Testis (tissue), 3 donors: ENCODE data around the gene PARP9. TPM values are rescaled to one million over a fixed set of nuclear protein-coding genes. Genes with fewer than 3 reads are reported as not detected.

Source experiments
- DNase-seq: peaks from one replicate; pipeline ENCODE4 v3.0.0-alpha.2; 2019
- H3K27ac ChIP-seq, 2 donors: fragments of 200-600 bp; sonication (generic); one replicate each; pipeline ENCODE4 v1.5.1; 2019
- H3K27me3 ChIP-seq: fragments of 200-600 bp; sonication (generic); one replicate; pipeline ENCODE4 v1.5.1; 2019
- H3K36me3 ChIP-seq: fragments of 200-600 bp; sonication (generic); one replicate; pipeline ENCODE4 v1.5.1; 2017; ENCODE audit warnings: low read depth; ENCODE audit errors: missing control alignments
- H3K4me1 ChIP-seq: fragments of 200-600 bp; sonication (generic); one replicate; pipeline ENCODE4 v1.5.1; 2019
- H3K4me3 ChIP-seq, 2 donors: fragments of 200-600 bp; sonication (generic); one replicate each; pipeline ENCODE4 v1.5.1; 2017 to 2019
- H3K9me3 ChIP-seq: fragments of 200-600 bp; sonication (generic); one replicate; pipeline ENCODE4 v1.5.1; 2017
- POLR2A ChIP-seq: fragments of 450-650 bp; IDR thresholded peaks from one replicate; pipeline ENCODE4 v1.6.1; 2017; ENCODE audit warnings: antibody characterized with exemption, mild to moderate bottlenecking, moderate library complexity
- WGBS, 2 donors: methylation state at CpG; one replicate each; pipeline ENCODE4 v1.1.5; 2018; 5-methylcytosine and 5-hydroxymethylcytosine counted together
- intact Hi-C: fragments of 100-400 bp; cut with DNase I; formaldehyde crosslinking; loops from one replicate; pipeline ENCODE4 v1.15.1; 2023; ENCODE audit warnings: low total_unique reads
- polyA plus RNA-seq: library from polyadenylated mRNA; stranded (reverse); fragments of 350-450 nt; fragmentation: Illumina TruSeq; extraction: RNeasy Lipid Tissue Mini Kit (QIAGEN cat#74804); gene quantifications from one replicate; pipeline ENCODE4 v1.2.3, GENCODE V29; 2014; ENCODE audit warnings: low read depth, low replicate concordance; ENCODE audit not compliant: insufficient read depth
- total RNA-seq, 2 donors: library from RNA; depleted of rRNA; stranded (reverse); fragments of >200 nt; gene quantifications; one replicate each; pipeline ENCODE4 v1.2.3, GENCODE V29; 2016
- TF ChIP-seq, protein P1 (sequence below), 3 experiments: fragments of 450-650 bp in 2 of 3; fragments of 200-600 bp in 1 of 3; sonication (generic) in 1 of 3; IDR thresholded peaks; one replicate each; pipeline ENCODE4 v1.5.1; 2016 to 2019; ENCODE audit warnings: antibody characterized with exemption in 3 of 3, mild to moderate bottlenecking in 2 of 3, moderate library complexity in 1 of 3

The PARP9 gene
- total and polyA plus RNA-seq, 3 donors from 2014 or later = 12.8 to 14.7 (median 13.8) TPM

DNA sequence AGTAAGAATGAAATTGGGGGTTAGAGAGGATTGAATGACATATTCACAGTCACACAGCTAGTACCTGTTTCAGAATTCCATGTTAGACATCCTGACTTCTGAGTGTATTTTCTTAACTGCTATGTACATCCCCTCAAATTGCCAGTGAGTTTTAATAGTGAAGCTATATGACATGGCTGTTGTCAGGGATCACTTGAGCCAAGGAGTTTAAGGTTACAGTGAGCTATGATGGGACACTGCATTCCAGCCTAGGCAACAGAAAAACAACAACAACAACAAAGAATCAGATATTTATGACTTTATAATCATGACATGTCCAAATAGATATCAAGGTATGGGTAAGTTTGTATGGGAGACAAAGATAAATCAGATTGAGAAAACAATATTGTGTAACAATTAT lies 29.9 kb upstream of the PARP9 start:
- no peak overlapping the region for H3K27ac ChIP-seq
- H3K36me3 ChIP-seq = no peaks in the 10 kb centered on the region
- no peak for DNase-seq
- TF ChIP-seq, protein P1, sequence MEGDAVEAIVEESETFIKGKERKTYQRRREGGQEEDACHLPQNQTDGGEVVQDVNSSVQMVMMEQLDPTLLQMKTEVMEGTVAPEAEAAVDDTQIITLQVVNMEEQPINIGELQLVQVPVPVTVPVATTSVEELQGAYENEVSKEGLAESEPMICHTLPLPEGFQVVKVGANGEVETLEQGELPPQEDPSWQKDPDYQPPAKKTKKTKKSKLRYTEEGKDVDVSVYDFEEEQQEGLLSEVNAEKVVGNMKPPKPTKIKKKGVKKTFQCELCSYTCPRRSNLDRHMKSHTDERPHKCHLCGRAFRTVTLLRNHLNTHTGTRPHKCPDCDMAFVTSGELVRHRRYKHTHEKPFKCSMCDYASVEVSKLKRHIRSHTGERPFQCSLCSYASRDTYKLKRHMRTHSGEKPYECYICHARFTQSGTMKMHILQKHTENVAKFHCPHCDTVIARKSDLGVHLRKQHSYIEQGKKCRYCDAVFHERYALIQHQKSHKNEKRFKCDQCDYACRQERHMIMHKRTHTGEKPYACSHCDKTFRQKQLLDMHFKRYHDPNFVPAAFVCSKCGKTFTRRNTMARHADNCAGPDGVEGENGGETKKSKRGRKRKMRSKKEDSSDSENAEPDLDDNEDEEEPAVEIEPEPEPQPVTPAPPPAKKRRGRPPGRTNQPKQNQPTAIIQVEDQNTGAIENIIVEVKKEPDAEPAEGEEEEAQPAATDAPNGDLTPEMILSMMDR (IDR thresholded peaks at IDR 0.05) = no peak
- no peak for TF ChIP-seq POLR2A
- intact Hi-C loops = no loop called here
- H3K9me3 ChIP-seq = no peaks in the 10 kb centered on the region
- H3K27me3 ChIP-seq = no peaks in the 10 kb centered on the region
- no peak overlapping the region for H3K4me3 ChIP-seq
- no peaks in the 10 kb centered on the region for H3K4me1 ChIP-seq

DNA sequence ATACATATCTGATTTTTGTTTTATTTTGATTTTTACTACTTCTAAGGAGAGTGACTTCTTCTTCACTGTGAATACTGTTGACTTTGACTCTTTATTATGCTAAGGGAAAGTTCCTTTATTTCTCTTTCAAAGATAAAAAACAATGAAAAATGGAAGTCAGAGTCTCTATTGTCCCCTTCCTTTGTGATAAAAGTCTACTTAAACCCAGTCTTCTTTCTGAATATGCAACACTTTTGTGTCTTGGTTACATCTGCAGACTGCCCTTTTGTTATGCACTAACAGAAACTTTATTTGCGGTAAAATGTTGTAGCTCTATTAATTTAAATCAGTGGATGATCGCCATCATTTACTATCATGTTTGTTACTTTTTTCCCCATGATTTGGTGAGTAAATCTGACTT lies 26.5 kb upstream of the PARP9 start:
- TF ChIP-seq, protein P1 (IDR thresholded peaks at IDR 0.05) = no peak
- TF ChIP-seq POLR2A = no peak
- H3K36me3 ChIP-seq = no peaks in the 10 kb centered on the region
- H3K4me3 ChIP-seq = no peak overlapping the region
- H3K4me1 ChIP-seq = no peaks in the 10 kb centered on the region
- H3K9me3 ChIP-seq = no peaks in the 10 kb centered on the region
- H3K27me3 ChIP-seq = no peaks in the 10 kb centered on the region
- 91 to 98% methylated on average over 2 of the region's 2 CpGs for WGBS, 2 donors
- no peak overlapping the region for H3K27ac ChIP-seq
- intact Hi-C loops = no loop called here
- no peak for DNase-seq

DNA sequence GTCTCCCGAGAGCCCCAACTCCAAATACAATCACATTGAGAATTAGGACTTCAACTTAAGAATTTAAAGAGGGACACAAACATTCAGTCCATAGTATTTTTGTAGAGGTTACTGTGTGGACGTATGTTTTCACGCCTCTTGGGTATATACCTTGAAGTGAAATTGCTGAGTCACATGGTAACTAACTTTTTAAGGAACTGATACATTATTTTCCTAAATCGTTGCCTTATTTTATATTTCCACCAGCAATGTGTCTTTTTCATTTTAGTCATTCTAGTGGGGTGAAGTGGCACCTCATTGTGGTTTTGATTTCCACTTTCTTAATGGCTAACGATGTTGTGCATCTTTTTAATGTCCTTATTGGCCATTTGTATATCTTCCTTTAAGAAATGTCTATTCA lies 25.2 kb upstream of the PARP9 start:
- no peaks in the 10 kb centered on the region for H3K4me1 ChIP-seq
- WGBS, 2 donors = 68 to 69% methylated on average over 5 of the region's 5 CpGs
- TF ChIP-seq, protein P1 (IDR thresholded peaks at IDR 0.05) = no peak
- no peak for TF ChIP-seq POLR2A
- H3K36me3 ChIP-seq = no peaks in the 10 kb centered on the region
- H3K27ac ChIP-seq = no peak overlapping the region
- no peak overlapping the region for H3K4me3 ChIP-seq
- no peaks in the 10 kb centered on the region for H3K27me3 ChIP-seq
- intact Hi-C loops = no loop called here
- H3K9me3 ChIP-seq = no peaks in the 10 kb centered on the region
- DNase-seq = no peak

DNA sequence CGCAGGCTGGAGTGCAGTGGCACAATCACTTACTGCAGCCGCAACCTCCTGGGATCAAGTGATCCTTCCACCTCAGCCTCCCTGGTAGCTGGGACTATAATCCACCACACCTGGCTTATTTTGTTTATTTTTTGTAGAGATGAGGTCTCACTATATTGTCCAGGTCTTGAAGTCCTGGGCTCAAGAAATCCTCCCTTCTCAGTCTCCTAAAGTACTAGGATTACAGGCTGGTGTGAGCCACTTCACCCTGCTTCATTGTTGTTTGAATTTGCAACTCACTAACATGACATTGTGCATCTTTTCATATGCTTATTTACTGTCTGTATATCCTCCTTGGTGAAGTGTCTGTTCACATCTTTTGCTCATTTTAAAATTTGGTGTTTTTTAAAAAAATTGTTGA lies 23.5 kb upstream of the PARP9 start:
- no peak overlapping the region for H3K27ac ChIP-seq
- no peaks in the 10 kb centered on the region for H3K27me3 ChIP-seq
- no peaks in the 10 kb centered on the region for H3K4me1 ChIP-seq
- intact Hi-C loops = no loop called here
- TF ChIP-seq, protein P1 (IDR thresholded peaks at IDR 0.05) = no peak
- no peak for TF ChIP-seq POLR2A
- H3K9me3 ChIP-seq = no peaks in the 10 kb centered on the region
- H3K4me3 ChIP-seq = no peak overlapping the region
- no peak for DNase-seq
- H3K36me3 ChIP-seq = no peaks in the 10 kb centered on the region
- 26 to 46% methylated on average over 2 of the region's 2 CpGs for WGBS, 2 donors

DNA sequence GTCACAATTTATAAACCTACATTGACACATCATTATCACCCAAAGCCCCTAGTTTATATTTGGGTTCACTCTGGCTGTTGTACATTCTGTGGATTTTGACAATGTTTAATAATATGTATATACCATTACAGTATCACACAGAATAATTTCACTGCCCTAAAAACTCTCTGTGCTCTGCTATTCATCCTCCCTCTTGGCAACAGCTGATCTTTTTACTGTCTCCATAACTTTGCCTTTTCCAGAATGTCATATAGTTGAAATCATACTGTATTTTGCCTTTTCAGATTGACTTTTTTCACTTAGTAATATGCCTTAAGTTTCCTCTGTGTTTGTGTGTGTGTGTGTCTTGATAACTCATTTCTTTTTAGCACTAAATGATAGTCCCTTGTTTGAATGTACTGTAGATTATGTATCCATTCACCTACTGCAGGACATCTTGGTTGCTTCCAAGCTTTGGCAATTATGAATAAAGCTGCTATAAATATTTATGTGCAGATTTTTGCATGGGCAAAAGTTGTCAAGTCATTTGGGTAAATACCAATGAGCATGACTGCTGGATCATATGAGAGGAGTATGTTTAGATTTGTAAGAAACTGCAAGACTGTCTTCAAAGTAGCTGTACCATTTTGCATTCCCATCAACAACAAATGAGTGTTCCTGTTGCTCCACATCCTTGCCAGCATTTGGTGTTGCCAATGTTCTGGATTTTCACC lies 22.8 kb upstream of the PARP9 start:
- intact Hi-C loops = no loop called here
- TF ChIP-seq, protein P1 (IDR thresholded peaks at IDR 0.05) = no peak
- TF ChIP-seq POLR2A = no peak
- H3K36me3 ChIP-seq = no peaks in the 10 kb centered on the region
- no peak for DNase-seq
- H3K27ac ChIP-seq = no peak overlapping the region
- no peaks in the 10 kb centered on the region for H3K27me3 ChIP-seq
- no peak overlapping the region for H3K4me3 ChIP-seq
- H3K9me3 ChIP-seq = no peaks in the 10 kb centered on the region
- no peaks in the 10 kb centered on the region for H3K4me1 ChIP-seq
